Measurements from ENCODE around the gene NOP53. TPM values are rescaled to one million over a fixed set of nuclear protein-coding genes. Genes with fewer than 3 reads are reported as not detected.
"Not testable (repeated sequence)": the region's sequence is repeated elsewhere in the genome, so short reads cannot be mapped to it uniquely, and the experiment has no call there.

The NOP53 gene
- total RNA-seq, 1 donor from 2014 or later = 103 TPM

- not testable (repeated sequence) for DNase-seq
Measured at GRCh38 chr19:47718415-47719046, 26.8 kb upstream of the NOP53 start.

- DNase-seq = peak; percentile 95
Measured at GRCh38 chr19:47719047-47719859, 26.1 kb upstream of the NOP53 start.

- DNase-seq = peak; percentile 40
Measured at GRCh38 chr19:47720669-47721422, 24.5 kb upstream of the NOP53 start.

- DNase-seq = peak; percentile 55
Measured at GRCh38 chr19:47723581-47723940, 21.8 kb upstream of the NOP53 start.

GRCh38 chr19:47725759-47726401 lies 19.5 kb upstream of the NOP53 start:
- DNase-seq = no peak

GRCh38 chr19:47726467-47726866 lies 18.9 kb upstream of the NOP53 start:
- no peak for DNase-seq

GRCh38 chr19:47728295-47728694 lies 17.1 kb upstream of the NOP53 start:
- not testable (repeated sequence) for DNase-seq

- no peak for DNase-seq
Measured at GRCh38 chr19:47729468-47729798, 15.9 kb upstream of the NOP53 start.

GRCh38 chr19:47729799-47730520 lies 15.4 kb upstream of the NOP53 start:
- DNase-seq = no peak

- DNase-seq = no peak
Measured at GRCh38 chr19:47730521-47730889, 14.8 kb upstream of the NOP53 start.

GRCh38 chr19:47730910-47731309 lies 14.4 kb upstream of the NOP53 start:
- no peak for DNase-seq

- no peak for DNase-seq
Measured at GRCh38 chr19:47735131-47735530, 10.2 kb upstream of the NOP53 start.

GRCh38 chr19:47740866-47741519 lies 4.4 kb upstream of the NOP53 start:
- DNase-seq = no peak

- DNase-seq = no peak
Measured at GRCh38 chr19:47741544-47742140, 3.7 kb upstream of the NOP53 start.

GRCh38 chr19:47742634-47743033 lies 2.7 kb upstream of the NOP53 start:
- no peak for DNase-seq

GRCh38 chr19:47746129-47746528 lies 783 bp downstream of the NOP53 start:
- not testable (repeated sequence) for DNase-seq

GRCh38 chr19:47749326-47749725 lies 4.0 kb downstream of the NOP53 start:
- no peak for DNase-seq

GRCh38 chr19:47750752-47751151 lies 5.4 kb downstream of the NOP53 start:
- no peak for DNase-seq

- no peak for DNase-seq
Measured at GRCh38 chr19:47752440-47753211, 7.3 kb downstream of the NOP53 start.
